HCT116 (cell line): Measurements from ENCODE around the gene OVAAL. TPM values are rescaled to one million over a fixed set of nuclear protein-coding genes. Genes with fewer than 3 reads are reported as not detected.
A peak's percentile ranks its signal among the peaks of the same experiment; 100 is the strongest.

Experiments
- ATAC-seq: fragments of 200-7000 bp; cut with Tn5 transposase; 2 replicates; pipeline ENCODE4 v1.9.1; 2020; ENCODE audit warnings: mild to moderate bottlenecking, moderate library complexity
- BruUV-seq: library from RNA; stranded (reverse); fragments of 400-500 nt; replicated peaks from 2 replicates; lab custom pipeline; 2021; lab: Mats Ljungman, UMichigan
- CTCF ChIA-PET: fragments of 300-600 bp; sonication (Branson Sonifier 250); formaldehyde crosslinking; loops from one replicate; lab custom pipeline; 2021; ENCODE audit warnings: antibody characterized with exemption; lab: Charles Lee
- POLR2A ChIA-PET: fragments of 300-600, 350-600 bp; sonication (Branson Sonifier 250); formaldehyde crosslinking; loops from one replicate; lab custom pipeline; 2021; ENCODE audit warnings: antibody characterized with exemption; lab: Charles Lee
- RAD21 ChIA-PET, 2 experiments: fragments of 300-600 bp; sonication (Branson Sonifier 250); formaldehyde crosslinking; loops; one replicate each; lab custom pipeline; 2023; ENCODE audit warnings: low total read pairs in 2 of 2; ENCODE audit not compliant: uncharacterized antibody in 2 of 2, unreplicated experiment in 2 of 2, low non-redundant PET in 1 of 2; lab: Charles Lee
- DNase-seq: peaks from one replicate; pipeline ENCODE4 v3.0.0-alpha.2; 2010; ENCODE audit warnings: low read depth, low spot score
- H2AFZ ChIP-seq: fragments of 200-600 bp; shearing (Covaris generic), sonication (generic); 2 replicates; pipeline ENCODE4 v1.6.1; 2017; ENCODE audit warnings: low read depth, mixed run types, mixed read lengths, antibody characterized with exemption, low read length; ENCODE audit not compliant: poor library complexity, severe bottlenecking
- H3K27ac ChIP-seq: 2 replicates; pipeline ENCODE4 v1.5.1; 2012; ENCODE audit warnings: low read depth, low read length
- H3K27me3 ChIP-seq: fragments of 200-600 bp; sonication (generic); 2 replicates; pipeline ENCODE4 v1.6.1; 2016; ENCODE audit warnings: mixed run types, low read length, mixed read lengths; ENCODE audit not compliant: insufficient read depth
- H3K36me3 ChIP-seq, 2 experiments: fragments of 200-500 bp in 1 of 2; fragments of 200-600 bp in 1 of 2; sonication (Bioruptor generic) in 1 of 2; sonication (generic) in 1 of 2; 2 replicates each; pipeline versions ENCODE4 v1.5.1 to v1.6.1; 2014 to 2016; ENCODE audit warnings: low read length in 2 of 2, inconsistent platforms in 1 of 2, mixed read lengths in 1 of 2, mixed run types in 1 of 2; ENCODE audit not compliant: insufficient read depth in 2 of 2, control insufficient read depth in 1 of 2
- H3K4me1 ChIP-seq, 2 experiments: fragments of 200-600 bp in 1 of 2; sonication (generic) in 1 of 2; 2 replicates each; pipeline versions ENCODE4 v1.5.1 to v1.6.1; 2012 to 2017; ENCODE audit warnings: low read length in 2 of 2, inconsistent platforms in 1 of 2, mild to moderate bottlenecking in 1 of 2, mixed read lengths in 1 of 2, mixed run types in 1 of 2, moderate library complexity in 1 of 2; ENCODE audit not compliant: insufficient read depth in 2 of 2, control insufficient read depth in 1 of 2
- H3K4me2 ChIP-seq: fragments of 200-600 bp; sonication (generic); 2 replicates; pipeline ENCODE4 v1.6.1; 2017; ENCODE audit warnings: mixed run types, low read length, mixed read lengths
- H3K4me3 ChIP-seq, 2 experiments: fragments of 200-600 bp in 1 of 2; sonication (generic) in 1 of 2; replicated peaks in 1 of 2; 2 replicates each; pipeline ENCODE4 v1.5.1; 2011 to 2016; ENCODE audit warnings: low read length in 2 of 2, control low read depth in 1 of 2, low read depth in 1 of 2, mild to moderate bottlenecking in 1 of 2, mixed read lengths in 1 of 2, mixed run types in 1 of 2
- H3K79me2 ChIP-seq: fragments of 200-600 bp; sonication (generic); 2 replicates; pipeline ENCODE4 v1.6.1; 2017; ENCODE audit warnings: mild to moderate bottlenecking, mixed run types, low read length, moderate library complexity, mixed read lengths; ENCODE audit not compliant: insufficient read depth
- H3K9ac ChIP-seq: fragments of 200-600 bp; sonication (generic); 2 replicates; pipeline ENCODE4 v1.6.1; 2016; ENCODE audit warnings: low read length, mixed read lengths
- H3K9me2 ChIP-seq: fragments of 200-600 bp; sonication (generic), shearing (Covaris generic); 2 replicates; pipeline ENCODE4 v1.6.1; 2017; ENCODE audit warnings: mixed run types, mild to moderate bottlenecking, moderate library complexity; ENCODE audit not compliant: insufficient read depth
- H3K9me3 ChIP-seq, 2 experiments: fragments of 200-500 bp in 1 of 2; fragments of 200-600 bp in 1 of 2; sonication (Bioruptor generic) in 1 of 2; sonication (generic) in 1 of 2; 2 replicates each; pipeline ENCODE4 v1.6.1; 2014 to 2017; ENCODE audit warnings: low read length in 2 of 2, mixed read lengths in 2 of 2, inconsistent platforms in 1 of 2, low read depth in 1 of 2, mild to moderate bottlenecking in 1 of 2, mixed run types in 1 of 2, moderate library complexity in 1 of 2; ENCODE audit not compliant: control insufficient read depth in 1 of 2, insufficient read depth in 1 of 2
- H4K20me1 ChIP-seq: fragments of 200-600 bp; sonication (generic), shearing (Covaris generic); 2 replicates; pipeline ENCODE4 v1.6.1; 2017; ENCODE audit warnings: mixed run types, mild to moderate bottlenecking, moderate library complexity; ENCODE audit not compliant: insufficient read depth
- CEBPB ChIP-seq: IDR thresholded peaks from 2 replicates; pipeline ENCODE4 v1.6.1; 2012; ENCODE audit warnings: low read depth
- EGR1 ChIP-seq: IDR thresholded peaks from 2 replicates; pipeline ENCODE4 v1.6.1; 2012; ENCODE audit warnings: low read depth
- ELF1 ChIP-seq: IDR thresholded peaks from 2 replicates; pipeline ENCODE4 v1.6.1; 2012; ENCODE audit warnings: low read depth, borderline replicate concordance
- EZH2 ChIP-seq: fragments of 200-600 bp; sonication (generic); IDR thresholded peaks from 2 replicates; pipeline ENCODE4 v1.6.1; 2017; ENCODE audit warnings: antibody characterized with exemption, mixed run types
- FOSL1 ChIP-seq: IDR thresholded peaks from 2 replicates; pipeline ENCODE4 v1.6.1; 2012; ENCODE audit warnings: low read depth
- JUND ChIP-seq: IDR thresholded peaks from 2 replicates; pipeline ENCODE4 v1.6.1; 2012
- POLR2A ChIP-seq: IDR thresholded peaks from 2 replicates; pipeline ENCODE4 v1.7.0; 2011; ENCODE audit warnings: borderline replicate concordance; ENCODE audit not compliant: insufficient read depth, insufficient read length; ENCODE audit errors: extremely low read depth
- POLR2AphosphoS5 ChIP-seq: IDR thresholded peaks from 2 replicates; pipeline ENCODE4 v1.6.1; 2011; ENCODE audit warnings: mild to moderate bottlenecking, low read depth, low read length, moderate library complexity
- SP1 ChIP-seq: IDR thresholded peaks from 2 replicates; pipeline ENCODE4 v1.6.1; 2012; ENCODE audit warnings: low read depth
- TCF7L2 ChIP-seq: IDR thresholded peaks from 2 replicates; pipeline ENCODE4 v1.7.0; 2011; ENCODE audit warnings: borderline replicate concordance, inconsistent platforms; ENCODE audit not compliant: insufficient read depth, insufficient read length; ENCODE audit errors: extremely low read depth
- YY1 ChIP-seq: IDR thresholded peaks from 2 replicates; pipeline ENCODE4 v1.6.1; 2011; ENCODE audit warnings: low read length, low read depth, moderate library complexity, mild to moderate bottlenecking; ENCODE audit not compliant: insufficient replicate concordance; ENCODE audit errors: extremely low read depth
- ZFX ChIP-seq: fragments of 450-650 bp; IDR thresholded peaks from 2 replicates; pipeline ENCODE4 v1.6.1; 2017
- ZNF274 ChIP-seq: fragments of 200-500 bp; sonication (Bioruptor generic); IDR thresholded peaks from 2 replicates; pipeline ENCODE4 v1.6.1; 2014; ENCODE audit warnings: mild to moderate bottlenecking, low read depth, low read length, inconsistent platforms
- intact Hi-C: fragments of 100-400 bp; cut with micrococcal nuclease; formaldehyde crosslinking; loops from 2 replicates; pipeline ENCODE4 v1.10.0; 2022
- total RNA-seq: library from RNA; stranded (reverse); gene quantifications from one replicate; pipeline ENCODE4 v1.2.1, GENCODE V29; 2021; ENCODE audit not compliant: unreplicated experiment
- TF ChIP-seq, protein P1 (sequence below): IDR thresholded peaks from 2 replicates; pipeline ENCODE4 v1.6.1; 2012
- TF ChIP-seq, protein P2 (sequence below): IDR thresholded peaks from 2 replicates; pipeline ENCODE4 v1.6.1; 2011; ENCODE audit warnings: mild to moderate bottlenecking, low read length, moderate library complexity; ENCODE audit not compliant: insufficient replicate concordance; ENCODE audit errors: extremely low read depth
- TF ChIP-seq, protein P3 (sequence below): IDR thresholded peaks from 2 replicates; pipeline ENCODE4 v1.6.1; 2012

The OVAAL gene
- total RNA-seq, 1 experiment from 2014 or later, result not detected

DNA sequence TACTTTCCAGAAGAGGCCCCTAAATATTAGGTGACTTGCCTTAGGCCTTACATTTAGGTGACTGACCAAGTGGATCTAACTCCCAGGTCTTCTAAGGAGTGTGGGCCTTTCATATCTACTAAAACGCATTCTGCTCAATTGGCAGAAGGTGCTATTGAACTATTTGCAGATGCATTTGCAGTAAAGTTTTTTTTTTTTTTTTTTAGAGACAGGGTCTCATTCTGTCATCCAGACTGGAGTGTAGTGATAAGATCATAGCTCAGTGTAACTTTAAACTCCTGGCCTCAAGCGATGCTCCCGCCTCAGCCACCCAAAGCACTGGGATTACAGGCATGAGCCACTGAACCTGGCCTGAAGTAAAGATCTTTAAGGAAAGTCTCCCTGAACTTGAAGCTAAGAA is 43.4 kb upstream of the OVAAL start:
- CTCF ChIA-PET, result interaction anchor here (0.6 to 3.3 kb wide), 13 partner anchors 10 to 648 kb away, joined by 3 to 73 read pairs (median 6); partner anchors contain the start of gene ACBD6
- POLR2A ChIA-PET, result interaction anchor here (0.6 to 0.9 kb wide), 4 partner anchors 13 to 669 kb away, joined by 3 to 6 read pairs (median 4); partner anchors contain the start of gene ACBD6
- H2AFZ ChIP-seq, result peak overlapping the region; percentile 81
- no peaks in the 10 kb centered on the region for H3K36me3 ChIP-seq
- H3K4me3 ChIP-seq, result no peak overlapping the region
- H3K9ac ChIP-seq, result no peak overlapping the region
- intact Hi-C loops, result loop anchor here (5.0 to 10.0 kb wide), 2 partner anchors 347 to 909 kb away; no protein-coding TSS in a partner anchor
- H3K4me2 ChIP-seq, result peak overlapping the region; percentile 18; the same call in 1 of the 2 replicates
- BruUV-seq, result no TSS peak
- H3K9me2 ChIP-seq, result no peaks in the 10 kb centered on the region
- H3K4me1 ChIP-seq, result peaks cover 4 to 8% of the 10 kb centered on the region in 2 experiments; a peak in 2 of 4 replicates
- TF ChIP-seq EGR1 (no peak), SP1 (no peak), ZFX (no peak), EZH2 (no peak), ELF1 (no peak), ZNF274 (no peak), JUND (no peak), CEBPB (no peak), YY1 (no peak), POLR2A (no peak), FOSL1 (no peak), POLR2AphosphoS5 (no peak), TCF7L2 (no peak)
- TF ChIP-seq, protein P1, sequence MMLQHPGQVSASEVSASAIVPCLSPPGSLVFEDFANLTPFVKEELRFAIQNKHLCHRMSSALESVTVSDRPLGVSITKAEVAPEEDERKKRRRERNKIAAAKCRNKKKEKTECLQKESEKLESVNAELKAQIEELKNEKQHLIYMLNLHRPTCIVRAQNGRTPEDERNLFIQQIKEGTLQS, result no peak
- TF ChIP-seq, protein P2, sequence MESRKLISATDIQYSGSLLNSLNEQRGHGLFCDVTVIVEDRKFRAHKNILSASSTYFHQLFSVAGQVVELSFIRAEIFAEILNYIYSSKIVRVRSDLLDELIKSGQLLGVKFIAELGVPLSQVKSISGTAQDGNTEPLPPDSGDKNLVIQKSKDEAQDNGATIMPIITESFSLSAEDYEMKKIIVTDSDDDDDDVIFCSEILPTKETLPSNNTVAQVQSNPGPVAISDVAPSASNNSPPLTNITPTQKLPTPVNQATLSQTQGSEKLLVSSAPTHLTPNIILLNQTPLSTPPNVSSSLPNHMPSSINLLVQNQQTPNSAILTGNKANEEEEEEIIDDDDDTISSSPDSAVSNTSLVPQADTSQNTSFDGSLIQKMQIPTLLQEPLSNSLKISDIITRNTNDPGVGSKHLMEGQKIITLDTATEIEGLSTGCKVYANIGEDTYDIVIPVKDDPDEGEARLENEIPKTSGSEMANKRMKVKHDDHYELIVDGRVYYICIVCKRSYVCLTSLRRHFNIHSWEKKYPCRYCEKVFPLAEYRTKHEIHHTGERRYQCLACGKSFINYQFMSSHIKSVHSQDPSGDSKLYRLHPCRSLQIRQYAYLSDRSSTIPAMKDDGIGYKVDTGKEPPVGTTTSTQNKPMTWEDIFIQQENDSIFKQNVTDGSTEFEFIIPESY, result no peak
- TF ChIP-seq, protein P3, sequence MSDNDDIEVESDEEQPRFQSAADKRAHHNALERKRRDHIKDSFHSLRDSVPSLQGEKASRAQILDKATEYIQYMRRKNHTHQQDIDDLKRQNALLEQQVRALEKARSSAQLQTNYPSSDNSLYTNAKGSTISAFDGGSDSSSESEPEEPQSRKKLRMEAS, result no peak
- DNase-seq (no peak), ATAC-seq (peak; percentile 35; the same call in 1 of the 2 replicates)
- no peaks in the 10 kb centered on the region for H3K9me3 ChIP-seq
- RAD21 ChIA-PET, result interaction anchor here (0.8 to 1.2 kb wide), 4 partner anchors 347 to 366 kb away, joined by 3 to 8 read pairs (median 3); no protein-coding TSS in a partner anchor
- H3K27me3 ChIP-seq, result no peaks in the 10 kb centered on the region
- no peak overlapping the region for H3K27ac ChIP-seq
- H4K20me1 ChIP-seq, result no peaks in the 10 kb centered on the region
- H3K79me2 ChIP-seq, result no peaks in the 10 kb centered on the region
